ENCODE measurements around the gene ILF3.

GRCh38 chr19:10682397-10683063 lies 28.4 kb downstream of the ILF3 start:
- no peak for TF ChIP-seq CTCF (IDR thresholded peaks at IDR 0.05)
- TF ChIP-seq POLR2A (IDR thresholded peaks at IDR 0.05) = no peak
